ENCODE measurements around the gene GABRA4. TPM values are rescaled to one million over a fixed set of nuclear protein-coding genes. Genes with fewer than 3 reads are reported as not detected.
A peak's percentile ranks its signal among the peaks of the same experiment; 100 is the strongest.

GABRA4 gene
- total and polyA plus RNA-seq, 10 of the 15 experiments (the other 5 are each of a cell fraction or from before 2014, with no cell fraction given), result 0.69 to 14.6 (median 1.1) TPM

- TF ChIP-seq ZNF687 (IDR thresholded peaks at IDR 0.05) (peak; percentile 46; the same call in 1 of the 2 replicates), EED (IDR thresholded peaks at IDR 0.05; ENCODE audit: low read depth) (no peak), E4F1 (IDR thresholded peaks at IDR 0.05; ENCODE audit: borderline replicate concordance, partially characterized antibody) (no peak), NFYB (IDR thresholded peaks at IDR 0.05; ENCODE audit: insufficient read depth, low read depth, low read length) (no peak), ZNF217 (IDR thresholded peaks at IDR 0.05) (peak; percentile 36; the same call in 1 of the 2 replicates), RFX5 (IDR thresholded peaks at IDR 0.05; ENCODE audit: low read depth, low read length) (no peak), PRDM15 (CRISPR knock-in tag; IDR thresholded peaks at IDR 0.05) (no peak), JUND (IDR thresholded peaks at IDR 0.05; ENCODE audit: low read depth, low read length) (peak; percentile 42; the same call in 1 of the 2 replicates), ZNF384 (IDR thresholded peaks at IDR 0.05; ENCODE audit: borderline replicate concordance, low read depth, low read length) (peak; percentile 79), EGR1 (IDR thresholded peaks at IDR 0.05; ENCODE audit: borderline replicate concordance in 1 of 2, low read depth in 2 of 2, low read length in 2 of 2) (no peak), CEBPZ (IDR thresholded peaks at IDR 0.05; ENCODE audit: low read depth, low read length) (no peak), NBN (IDR thresholded peaks at IDR 0.05) (peak; percentile 74), IKZF2 (IDR thresholded peaks at IDR 0.05) (peak; percentile 75 to 77; a peak in 3 of 4 replicates), SMARCA5 (IDR thresholded peaks at IDR 0.05) (no peak)
These were observed 17.6 kb upstream of the GABRA4 start (continued) for GRCh38 chr4:47010912-47011446.
